Sigmoid colon (tissue), 7 donors: ENCODE results near the gene CNTNAP1. TPM values are rescaled to one million over a fixed set of nuclear protein-coding genes. Genes with fewer than 3 reads are reported as not detected.
A peak's percentile ranks its signal among the peaks of the same experiment; 100 is the strongest.

Source experiments
- DNase-seq: peaks from one replicate; pipeline ENCODE4 v3.0.0-alpha.2; 2019
- H3K27ac ChIP-seq, 4 donors: fragments of 200-600 bp; sonication (generic); one replicate each; pipeline ENCODE4 v1.5.1; 2016 to 2019; ENCODE audit warnings: mild to moderate bottlenecking in 1 of 4
- H3K27me3 ChIP-seq, 3 donors: fragments of 200-600 bp; sonication (generic); one replicate each; pipeline ENCODE4 v1.5.1; 2019; ENCODE audit warnings: mild to moderate bottlenecking in 1 of 3
- H3K36me3 ChIP-seq, 4 donors: fragments of 200-600 bp; sonication (generic); one replicate each; pipeline ENCODE4 v1.5.1; 2016 to 2019
- H3K4me1 ChIP-seq, 4 donors: fragments of 200-600 bp; sonication (generic); one replicate each; pipeline ENCODE4 v1.5.1; 2017 to 2019
- H3K4me3 ChIP-seq, 4 donors: fragments of 200-600 bp; sonication (generic); one replicate each; pipeline ENCODE4 v1.5.1; 2017 to 2019; ENCODE audit warnings: mild to moderate bottlenecking in 2 of 4, moderate library complexity in 1 of 4
- H3K9me3 ChIP-seq, 4 donors: fragments of 200-600 bp in 3 of 4; sonication (generic) in 3 of 4; one replicate each; pipeline versions ENCODE4 v1.5.1 to v1.6.1; 2013 to 2019
- EP300 ChIP-seq, 4 donors: sonication (generic); formaldehyde crosslinking; IDR thresholded peaks; one replicate each; pipeline ENCODE4 v1.6.1; 2017; ENCODE audit warnings: antibody characterized with exemption in 4 of 4
- POLR2A ChIP-seq, 2 donors: fragments of 450-650 bp; IDR thresholded peaks; one replicate each; pipeline ENCODE4 v1.6.1; 2016; ENCODE audit warnings: antibody characterized with exemption in 2 of 2, mild to moderate bottlenecking in 2 of 2, moderate library complexity in 2 of 2
- POLR2AphosphoS5 ChIP-seq, 4 donors: sonication (generic); formaldehyde crosslinking; IDR thresholded peaks; one replicate each; pipeline ENCODE4 v1.6.1; 2017; ENCODE audit warnings: antibody characterized with exemption in 4 of 4
- WGBS, 2 donors: extraction: QIAGEN DNeasy Blood & Tissue Kit; methylation state at CpG; one replicate each; pipeline ENCODE4 v1.1.7; 2013; 5-methylcytosine and 5-hydroxymethylcytosine counted together
- intact Hi-C: fragments of 100-400 bp; cut with DNase I; formaldehyde crosslinking; loops from one replicate; pipeline ENCODE4 v1.15.1; 2023
- polyA plus RNA-seq, 3 donors: library from polyadenylated mRNA; stranded (reverse); fragments of 200-250 nt; gene quantifications; one replicate each; pipeline ENCODE4 v1.2.3, GENCODE V29; 2013
- total RNA-seq, 4 donors: library from RNA; depleted of rRNA; stranded (reverse); fragments of >200 nt; gene quantifications; one replicate each; pipeline ENCODE4 v1.1.0, GENCODE V29; 2016
- TF ChIP-seq, protein P1 (sequence below), 4 experiments: fragments of 450-650 bp in 3 of 4; fragments of 200-600 bp in 1 of 4; IDR thresholded peaks; one replicate each; pipeline ENCODE4 v1.5.1; 2016 to 2019; ENCODE audit warnings: antibody characterized with exemption in 4 of 4, mild to moderate bottlenecking in 3 of 4, moderate library complexity in 2 of 4
- donor health status: healthy with polysubstance abuse.
- donor health status: Bipolar disorder and iron deficiency.
- donor health status: healthy.

CNTNAP1 gene
- total and polyA plus RNA-seq, 7 donors, result under 0.01 to 46.8 (median 7.7) TPM

DNA sequence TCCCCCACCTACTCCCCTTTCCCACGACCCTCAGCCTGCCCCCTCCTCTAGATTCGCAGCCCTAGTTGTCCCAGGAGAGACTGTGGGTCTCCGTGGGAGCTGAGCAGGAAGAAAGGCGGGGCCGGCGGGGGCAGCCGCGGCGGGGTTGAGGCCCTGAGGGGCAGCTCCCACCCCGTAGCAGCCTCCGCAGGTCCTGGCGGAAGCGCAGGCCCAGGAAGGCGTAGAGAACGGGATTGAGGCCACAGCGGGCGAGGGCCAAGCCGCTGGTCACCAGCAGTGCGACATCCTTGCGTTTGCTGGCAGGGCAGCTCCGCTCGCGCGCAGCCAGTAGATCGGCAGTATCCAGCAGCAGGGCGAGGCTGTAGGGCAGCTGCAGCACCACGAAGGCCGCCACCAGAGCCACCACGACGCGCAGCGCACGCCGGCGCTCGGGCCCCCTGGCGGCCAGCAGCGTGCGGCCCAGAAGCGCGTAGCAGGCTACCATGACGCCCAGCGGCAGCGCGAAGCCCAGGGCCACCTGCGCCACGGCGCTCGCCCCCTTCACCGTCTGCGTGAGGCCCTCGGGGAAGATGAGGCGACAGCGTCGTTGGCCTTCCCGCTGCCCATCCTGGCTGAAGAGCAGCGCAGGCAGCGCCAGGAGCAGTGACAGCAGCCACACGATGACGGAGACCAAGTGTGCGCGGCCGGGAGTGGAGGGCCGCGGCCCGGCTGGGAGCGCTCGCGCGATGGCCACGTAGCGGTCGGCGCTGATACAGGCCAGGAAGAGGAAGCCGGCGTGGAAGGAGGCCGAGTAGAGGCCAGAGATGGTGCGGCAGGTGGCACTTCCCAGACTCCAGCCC lies 2.6 kb upstream of the CNTNAP1 start:
- H3K4me1 ChIP-seq, result peaks cover 0 to 78% (median 71%) of the 10 kb centered on the region in 4 donors

DNA sequence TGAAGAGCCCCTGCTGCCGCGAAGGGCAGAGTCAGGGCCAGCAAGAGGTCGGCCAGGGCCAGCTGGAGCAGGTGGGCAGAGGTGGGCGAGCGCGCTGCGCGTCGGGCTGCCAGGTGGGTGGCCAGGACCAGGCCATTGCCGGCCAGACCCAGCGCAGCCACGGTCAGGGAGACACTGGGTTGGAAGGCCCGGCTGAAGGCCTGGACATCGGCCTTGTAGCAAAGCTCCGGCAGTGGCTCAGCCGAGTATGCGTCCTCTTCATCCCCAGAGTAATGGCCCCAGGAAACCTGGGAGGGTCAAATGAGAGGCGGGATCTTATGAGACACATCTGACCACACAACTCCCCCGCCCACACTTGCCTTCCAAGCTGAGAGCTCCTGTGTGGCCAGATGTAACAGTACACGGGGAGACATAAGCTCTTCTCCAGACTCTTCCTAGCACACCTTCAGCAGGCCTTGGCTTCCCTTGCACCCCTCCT lies 2.0 kb upstream of the CNTNAP1 start:
- intact Hi-C loops, result loop anchor here (1.0 kb wide), 1 partner anchor 71 kb away; the partner anchor contains the start of genes RETREG3 and TUBG1
- H3K9me3 ChIP-seq, result no peaks in the 10 kb centered on the region
- 65 to 71% methylated on average over 20 of the region's 20 CpGs for WGBS, 2 donors
- TF ChIP-seq POLR2AphosphoS5 (IDR thresholded peaks at IDR 0.05) (peak in 2 of 4 donors; percentile 17 to 25), POLR2A (IDR thresholded peaks at IDR 0.05) (no peak)
- H3K27ac ChIP-seq, result peak overlapping the region; percentile 97 to 99 (median 98)
- no peak for DNase-seq
- H3K4me1 ChIP-seq, result peaks cover 0 to 75% (median 66%) of the 10 kb centered on the region in 4 donors
- H3K27me3 ChIP-seq, result no peaks in the 10 kb centered on the region
- H3K4me3 ChIP-seq, result peak overlapping the region; percentile 18 to 71 (median 63)
- H3K36me3 ChIP-seq, result peaks cover 0 to 6% (median 0%) of the 10 kb centered on the region in 4 donors

More for the DNA sequence above, 2.6 kb upstream of the CNTNAP1 start:
- Histone ChIP-seq H3K27ac (peak overlapping the region; percentile 97 to 99 (median 98)), H3K27me3 (no peaks in the 10 kb centered on the region), H3K9me3 (no peaks in the 10 kb centered on the region), H3K4me3 (peak overlapping the region; percentile 18 to 71 (median 63)), H3K36me3 (no peaks in the 10 kb centered on the region)
- TF ChIP-seq POLR2A (IDR thresholded peaks at IDR 0.05) (no peak), POLR2AphosphoS5 (IDR thresholded peaks at IDR 0.05) (peak in 3 of 4 donors; percentile 16 to 58 (median 42)), EP300 (IDR thresholded peaks at IDR 0.05) (no peak)
- TF ChIP-seq, protein P1, sequence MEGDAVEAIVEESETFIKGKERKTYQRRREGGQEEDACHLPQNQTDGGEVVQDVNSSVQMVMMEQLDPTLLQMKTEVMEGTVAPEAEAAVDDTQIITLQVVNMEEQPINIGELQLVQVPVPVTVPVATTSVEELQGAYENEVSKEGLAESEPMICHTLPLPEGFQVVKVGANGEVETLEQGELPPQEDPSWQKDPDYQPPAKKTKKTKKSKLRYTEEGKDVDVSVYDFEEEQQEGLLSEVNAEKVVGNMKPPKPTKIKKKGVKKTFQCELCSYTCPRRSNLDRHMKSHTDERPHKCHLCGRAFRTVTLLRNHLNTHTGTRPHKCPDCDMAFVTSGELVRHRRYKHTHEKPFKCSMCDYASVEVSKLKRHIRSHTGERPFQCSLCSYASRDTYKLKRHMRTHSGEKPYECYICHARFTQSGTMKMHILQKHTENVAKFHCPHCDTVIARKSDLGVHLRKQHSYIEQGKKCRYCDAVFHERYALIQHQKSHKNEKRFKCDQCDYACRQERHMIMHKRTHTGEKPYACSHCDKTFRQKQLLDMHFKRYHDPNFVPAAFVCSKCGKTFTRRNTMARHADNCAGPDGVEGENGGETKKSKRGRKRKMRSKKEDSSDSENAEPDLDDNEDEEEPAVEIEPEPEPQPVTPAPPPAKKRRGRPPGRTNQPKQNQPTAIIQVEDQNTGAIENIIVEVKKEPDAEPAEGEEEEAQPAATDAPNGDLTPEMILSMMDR (IDR thresholded peaks at IDR 0.05), result peak; percentile 70 to 94 (median 90)
- peak; percentile 89 for DNase-seq
- WGBS, 2 donors, result 4 to 6% methylated on average over 78 of the region's 78 CpGs
- intact Hi-C loops, result loop anchor here (1.0 to 2.0 kb wide), 2 partner anchors 70 to 101 kb away; partner anchors contain the start of genes RETREG3 and TUBG1

DNA sequence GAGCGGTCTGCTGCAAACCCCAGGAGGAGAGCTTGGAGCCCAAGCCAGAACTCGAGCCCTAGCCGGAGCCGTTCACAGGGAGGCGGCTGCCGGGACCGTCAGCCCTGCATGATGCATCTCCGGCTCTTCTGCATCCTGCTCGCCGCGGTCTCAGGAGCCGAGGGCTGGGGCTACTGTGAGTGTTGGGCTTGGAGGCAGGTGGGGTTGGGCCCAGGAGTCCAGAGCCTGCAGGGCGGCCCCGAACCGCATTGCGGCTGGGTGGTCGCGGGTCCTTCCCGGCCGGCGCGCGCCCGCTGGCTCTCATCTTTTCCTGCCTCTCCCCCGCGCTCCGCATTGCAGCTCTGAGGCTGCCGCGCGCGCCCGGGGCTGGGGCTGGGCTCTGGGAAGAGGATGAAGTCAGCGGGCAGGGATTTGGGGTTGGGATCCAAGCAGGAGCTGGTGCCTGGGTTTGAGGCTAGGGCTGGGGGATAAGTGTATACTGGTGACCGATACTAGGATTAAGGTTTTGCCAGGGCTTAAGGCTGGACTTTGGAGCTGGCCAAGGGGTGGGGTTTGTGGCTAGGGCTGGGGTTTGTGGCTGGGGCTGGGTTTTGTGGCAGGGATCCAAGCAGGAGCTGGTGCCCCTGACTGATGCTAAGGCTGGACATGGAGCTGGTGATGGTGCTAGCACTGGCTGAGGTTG lies 532 bp downstream of the CNTNAP1 start:
- Histone ChIP-seq H3K4me1 (peaks cover 0 to 67% (median 57%) of the 10 kb centered on the region in 4 donors), H3K27ac (peak overlapping the region; percentile 65 to 99 (median 98)), H3K36me3 (peaks cover 0 to 27% (median 3%) of the 10 kb centered on the region in 4 donors), H3K9me3 (no peaks in the 10 kb centered on the region), H3K27me3 (no peaks in the 10 kb centered on the region), H3K4me3 (peak overlapping the region; percentile 32 to 65 (median 56))
- intact Hi-C loops, result no loop called here
- 1% methylated on average over 34 of the region's 34 CpGs for whole genome bisulfite sequencing, 2 donors
- no peak for TF ChIP-seq POLR2A (IDR thresholded peaks at IDR 0.05)
- no peak for TF ChIP-seq POLR2AphosphoS5 (IDR thresholded peaks at IDR 0.05)
- DNase-seq, result no peak

DNA sequence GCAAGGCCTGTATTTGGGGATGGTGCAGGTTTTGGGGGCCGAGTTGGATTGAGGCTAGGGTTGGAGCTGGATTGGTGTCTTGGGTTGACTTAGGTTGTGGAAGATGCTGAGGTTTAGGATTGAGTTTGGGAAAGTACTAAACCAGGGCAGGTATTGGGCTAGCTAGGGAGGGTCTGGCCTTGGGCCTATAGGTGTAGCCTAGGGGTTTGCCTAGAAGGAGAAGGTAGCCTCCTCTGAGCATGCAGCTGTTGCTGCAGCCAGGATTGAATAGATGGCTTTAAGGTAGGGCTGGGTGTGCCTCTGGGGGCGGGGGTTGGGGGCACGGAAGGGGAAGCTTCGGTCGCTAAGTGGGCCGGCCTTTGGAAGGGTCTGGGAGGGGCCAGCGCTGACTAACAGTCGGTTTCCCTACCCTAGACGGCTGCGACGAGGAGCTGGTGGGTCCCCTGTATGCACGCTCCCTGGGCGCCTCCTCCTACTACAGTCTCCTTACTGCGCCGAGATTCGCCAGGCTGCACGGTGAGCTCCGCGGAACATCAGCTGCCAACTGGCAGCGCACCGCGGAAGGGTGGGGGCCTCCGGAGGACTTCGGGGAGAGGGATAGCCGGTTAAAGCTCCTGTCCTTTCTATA lies 1.2 kb downstream of the CNTNAP1 start:
- intact Hi-C loops, result no loop called here

DNA sequence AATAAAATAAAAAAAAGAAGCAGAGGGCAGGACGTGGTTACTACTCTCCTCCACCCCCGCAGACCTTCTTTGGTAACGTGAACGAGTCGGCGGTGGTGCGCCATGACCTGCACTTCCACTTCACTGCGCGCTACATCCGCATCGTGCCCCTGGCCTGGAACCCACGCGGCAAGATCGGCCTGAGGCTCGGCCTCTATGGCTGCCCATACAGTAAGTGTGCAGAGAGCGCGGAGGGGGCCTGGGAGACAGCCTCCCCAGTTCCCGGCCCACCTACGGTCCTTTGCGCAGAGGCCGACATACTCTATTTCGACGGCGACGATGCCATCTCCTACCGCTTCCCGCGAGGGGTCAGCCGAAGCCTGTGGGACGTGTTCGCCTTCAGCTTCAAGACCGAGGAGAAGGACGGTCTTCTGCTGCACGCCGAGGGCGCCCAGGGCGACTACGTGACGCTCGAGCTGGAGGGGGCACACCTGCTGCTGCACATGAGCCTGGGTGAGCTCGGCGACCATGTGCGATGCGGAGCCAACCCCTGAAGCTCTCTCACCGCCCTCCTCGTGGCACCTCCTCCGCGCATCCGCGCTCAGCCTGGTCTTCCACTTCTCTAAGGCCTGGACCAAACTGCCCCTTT lies 2.7 kb downstream of the CNTNAP1 start:
- H3K27ac ChIP-seq, result peak overlapping the region in 3 of 4 donors; percentile 97 to 99 (median 98)
- intact Hi-C loops, result no loop called here
- DNase-seq, result no peak
- H3K4me1 ChIP-seq, result peaks cover 0 to 48% (median 40%) of the 10 kb centered on the region in 4 donors
- H3K27me3 ChIP-seq, result no peaks in the 10 kb centered on the region
- WGBS, 2 donors, result 39 to 79% methylated on average over 50 of the region's 50 CpGs
- TF ChIP-seq POLR2A (IDR thresholded peaks at IDR 0.05) (no peak), POLR2AphosphoS5 (IDR thresholded peaks at IDR 0.05) (no peak), EP300 (IDR thresholded peaks at IDR 0.05) (no peak)
- TF ChIP-seq, protein P1 (IDR thresholded peaks at IDR 0.05), result no peak
- H3K36me3 ChIP-seq, result peaks cover 0 to 49% (median 6%) of the 10 kb centered on the region in 4 donors
- H3K4me3 ChIP-seq, result peak overlapping the region in 1 of 4 donors; percentile 60
- no peaks in the 10 kb centered on the region for H3K9me3 ChIP-seq

More for the DNA sequence above, 1.2 kb downstream of the CNTNAP1 start:
- peak; percentile 91 for DNase-seq
- 4 to 7% methylated on average over 25 of the region's 25 CpGs for WGBS, 2 donors
- H3K4me3 ChIP-seq, result peak overlapping the region; percentile 32 to 65 (median 56)
- TF ChIP-seq EP300 (IDR thresholded peaks at IDR 0.05) (no peak), POLR2AphosphoS5 (IDR thresholded peaks at IDR 0.05) (peak in 3 of 4 donors; percentile 58 to 72 (median 68))
- H3K36me3 ChIP-seq, result peaks cover 0 to 34% (median 3%) of the 10 kb centered on the region in 4 donors
- H3K4me1 ChIP-seq, result peaks cover 0 to 64% (median 55%) of the 10 kb centered on the region in 4 donors
- H3K27me3 ChIP-seq, result no peaks in the 10 kb centered on the region
- peak overlapping the region; percentile 65 to 99 (median 98) for H3K27ac ChIP-seq
- H3K9me3 ChIP-seq, result no peaks in the 10 kb centered on the region
